CD4-positive, alpha-beta T cell treated with Interferon gamma for 1 hour (primary cell): Measurements from ENCODE around the gene ANKS1B.

ENCODE experiments used
- DNase-seq: peaks from one replicate; pipeline ENCODE4 v3.0.0-alpha.2; 2020

Gene ANKS1B

DNA sequence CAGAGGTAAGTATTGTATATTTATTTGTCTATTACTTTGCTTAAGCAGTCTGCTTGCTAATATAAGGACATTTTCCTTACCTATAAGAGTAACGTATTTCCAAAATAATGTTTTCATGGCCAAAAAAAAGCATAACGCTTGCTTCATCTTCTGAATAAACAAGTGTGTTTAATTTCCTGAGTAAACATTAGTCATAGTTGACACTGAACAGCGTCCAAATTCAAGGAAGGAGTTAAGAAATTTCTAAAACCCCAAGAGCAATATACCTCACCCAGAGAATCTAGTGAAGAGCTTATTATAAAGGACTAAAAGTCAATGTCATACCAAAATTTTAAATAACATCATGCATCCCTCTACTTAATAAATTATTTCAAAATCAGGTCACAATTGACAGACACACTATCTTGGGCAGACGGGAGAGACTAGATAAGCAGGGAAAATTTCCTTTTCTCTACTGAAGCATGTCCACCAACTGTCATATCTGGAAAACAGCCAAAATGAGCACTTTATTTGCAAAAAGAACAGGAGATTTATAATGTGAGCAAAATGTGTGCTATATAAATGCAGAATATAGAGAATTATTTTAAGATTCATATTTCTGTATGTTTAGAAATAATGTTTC is 25.1 kb downstream of the ANKS1B start:
- DNase-seq, result no peak

DNA sequence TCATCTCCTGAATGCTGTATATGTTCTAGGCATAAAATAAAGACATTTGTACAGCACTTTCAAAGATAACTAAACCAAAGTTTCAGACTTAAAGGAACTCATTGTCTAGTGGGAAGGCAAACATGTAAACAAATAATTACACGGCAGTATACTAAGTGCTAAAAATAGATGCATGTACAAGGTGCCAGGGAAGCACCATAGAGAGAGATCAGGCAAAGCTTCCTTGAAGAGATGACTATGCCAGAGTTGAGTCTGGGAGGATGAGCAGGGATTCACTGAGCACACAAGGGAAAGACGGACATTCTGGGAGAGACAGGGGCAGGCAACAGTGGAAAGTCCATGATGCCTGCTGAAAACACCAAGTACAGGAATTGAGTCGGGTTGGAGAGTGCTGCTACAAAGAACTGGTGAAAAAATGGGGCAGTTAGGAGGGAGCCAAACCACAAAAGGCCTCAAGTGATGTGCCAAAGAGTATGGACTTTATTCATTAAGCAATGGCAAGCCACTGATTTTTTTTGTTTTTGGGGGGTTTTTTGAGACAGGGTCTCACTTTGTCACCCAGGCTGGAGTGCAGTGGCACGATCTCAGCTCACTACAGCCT is 26.8 kb downstream of the ANKS1B start:
- DNase-seq, result no peak

DNA sequence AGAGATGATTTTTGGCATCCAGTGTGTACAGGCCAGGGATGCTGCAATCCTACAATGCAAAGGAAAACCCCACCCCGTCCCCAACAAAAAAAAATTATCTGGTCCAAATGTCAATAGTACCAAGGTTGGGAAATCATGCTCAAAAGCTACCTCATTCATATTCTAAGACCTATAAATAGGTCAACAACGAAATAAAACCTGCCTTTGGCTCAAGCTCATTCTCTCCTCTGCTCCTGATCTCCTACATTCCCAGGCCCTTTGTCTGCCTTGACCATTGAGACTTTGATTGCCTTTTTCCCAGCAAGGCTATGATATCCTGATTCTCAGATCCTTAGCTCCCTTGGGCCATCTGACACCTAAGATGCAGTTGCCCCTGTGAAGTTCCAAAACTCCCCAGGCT is 30.0 kb downstream of the ANKS1B start:
- DNase-seq, result no peak

DNA sequence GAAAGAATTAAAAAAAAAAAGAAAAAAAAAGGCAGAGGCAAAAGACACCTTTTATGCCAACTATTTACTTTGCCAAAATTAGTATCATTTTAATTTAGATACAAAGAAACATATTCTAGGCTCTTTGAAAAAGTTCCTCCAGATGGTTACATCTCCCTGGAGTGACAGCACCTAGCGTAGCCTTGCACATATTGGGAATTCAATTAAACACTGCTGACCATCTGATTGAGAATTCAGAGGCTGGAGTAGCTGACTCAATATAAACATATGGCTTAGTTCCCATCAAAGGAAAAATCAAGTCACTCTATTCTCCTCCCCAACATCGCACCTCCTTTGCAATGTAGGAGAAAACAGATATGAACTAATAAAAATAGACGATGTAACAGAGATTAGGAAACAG is 36.4 kb downstream of the ANKS1B start:
- DNase-seq, result no peak

DNA sequence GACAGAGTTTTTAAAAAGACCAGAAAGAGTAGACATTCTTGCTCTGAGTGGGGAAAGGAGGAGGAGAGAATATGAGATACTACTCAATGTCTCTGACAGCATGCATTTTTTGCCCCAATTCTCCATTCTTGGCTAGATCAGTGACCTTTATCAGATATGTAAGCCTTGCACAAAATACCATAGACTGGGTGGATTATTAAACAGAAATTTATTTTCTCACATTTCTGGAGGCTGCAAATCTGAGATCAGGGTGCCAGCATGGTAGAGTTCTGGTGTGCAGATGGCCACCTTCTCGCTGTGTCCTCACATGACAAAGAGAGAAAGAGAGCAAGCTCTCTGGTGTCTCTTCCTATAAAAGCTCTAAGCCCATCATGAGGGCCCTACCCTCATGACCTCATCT is 38.6 kb downstream of the ANKS1B start:
- no peak for DNase-seq

DNA sequence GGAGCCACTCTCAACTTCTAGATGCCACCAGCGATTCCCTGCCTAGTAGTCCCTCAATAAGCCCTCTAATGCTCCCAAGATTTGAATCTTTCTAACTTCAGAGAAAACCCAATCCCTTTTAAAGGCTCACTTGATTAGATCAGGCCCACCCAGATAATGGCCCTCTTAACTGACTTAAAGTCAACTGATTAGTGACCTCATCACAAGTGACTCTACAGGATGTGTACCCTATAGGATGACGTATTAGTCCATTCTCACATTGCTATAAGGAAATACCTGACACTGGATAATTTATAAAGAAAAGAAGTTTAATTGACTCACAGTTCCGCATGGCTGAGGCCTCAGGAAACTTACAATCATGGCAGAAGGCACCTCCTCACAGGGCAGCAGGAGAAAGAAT is 49.1 kb downstream of the ANKS1B start:
- no peak for DNase-seq

DNA sequence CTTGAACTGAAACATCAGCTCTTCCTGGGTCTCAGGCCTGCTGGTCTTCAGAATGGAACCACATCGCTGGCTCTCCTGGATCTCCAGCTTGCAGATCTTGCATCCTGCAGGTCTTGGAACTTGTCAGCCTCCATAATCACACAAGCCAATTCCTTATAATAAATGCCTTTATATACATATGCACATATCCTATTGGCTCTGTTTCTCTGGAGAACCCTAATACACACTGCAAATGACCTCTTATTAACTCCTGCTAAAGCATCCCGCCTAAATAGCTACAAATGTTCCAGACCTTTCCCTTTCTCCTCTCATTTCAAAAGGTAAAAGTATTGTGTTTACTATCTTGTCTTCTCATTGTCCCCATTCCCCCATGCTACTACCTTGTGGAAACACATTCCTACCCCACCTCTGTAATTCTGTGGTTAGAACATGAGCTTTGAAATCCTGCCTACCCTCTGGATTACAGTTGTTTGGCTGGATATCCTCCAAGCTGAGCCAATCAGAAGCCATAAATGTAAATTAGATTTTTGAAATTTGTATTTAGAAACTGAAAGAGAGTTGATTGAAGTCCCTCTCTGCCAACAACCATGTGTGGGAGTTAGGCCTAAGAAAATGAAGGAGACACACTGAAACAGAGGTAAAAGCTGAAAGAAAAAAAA is 58.1 kb downstream of the ANKS1B start:
- DNase-seq, result no peak

DNA sequence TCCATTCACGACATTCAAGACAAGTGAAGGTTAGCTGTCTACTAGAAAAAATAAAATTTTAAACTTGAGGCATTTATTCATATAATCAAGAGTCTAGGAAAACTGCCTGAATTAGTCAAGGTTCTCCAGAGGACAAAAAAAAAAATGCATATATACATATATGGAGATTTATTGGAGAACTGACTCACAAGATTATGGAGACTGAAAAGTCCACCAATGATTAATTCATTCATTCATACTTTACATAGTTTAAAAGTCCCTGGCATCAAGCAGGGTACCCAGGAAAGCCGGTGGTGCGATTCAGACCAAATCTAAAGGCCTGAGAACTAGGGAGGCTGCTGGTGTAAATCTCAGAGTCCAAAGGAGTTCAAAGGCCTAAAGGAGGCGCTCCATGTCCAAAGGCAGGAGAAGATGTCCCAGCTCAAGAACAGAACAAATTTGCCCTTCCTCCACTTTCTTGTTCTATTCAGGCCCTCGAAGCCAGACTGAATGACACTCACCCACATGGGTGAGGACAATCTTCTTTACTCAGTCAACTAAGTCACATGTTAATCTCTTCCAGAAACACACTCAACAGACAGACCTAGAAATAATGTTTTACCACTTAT is 64.3 kb downstream of the ANKS1B start:
- DNase-seq, result no peak

DNA sequence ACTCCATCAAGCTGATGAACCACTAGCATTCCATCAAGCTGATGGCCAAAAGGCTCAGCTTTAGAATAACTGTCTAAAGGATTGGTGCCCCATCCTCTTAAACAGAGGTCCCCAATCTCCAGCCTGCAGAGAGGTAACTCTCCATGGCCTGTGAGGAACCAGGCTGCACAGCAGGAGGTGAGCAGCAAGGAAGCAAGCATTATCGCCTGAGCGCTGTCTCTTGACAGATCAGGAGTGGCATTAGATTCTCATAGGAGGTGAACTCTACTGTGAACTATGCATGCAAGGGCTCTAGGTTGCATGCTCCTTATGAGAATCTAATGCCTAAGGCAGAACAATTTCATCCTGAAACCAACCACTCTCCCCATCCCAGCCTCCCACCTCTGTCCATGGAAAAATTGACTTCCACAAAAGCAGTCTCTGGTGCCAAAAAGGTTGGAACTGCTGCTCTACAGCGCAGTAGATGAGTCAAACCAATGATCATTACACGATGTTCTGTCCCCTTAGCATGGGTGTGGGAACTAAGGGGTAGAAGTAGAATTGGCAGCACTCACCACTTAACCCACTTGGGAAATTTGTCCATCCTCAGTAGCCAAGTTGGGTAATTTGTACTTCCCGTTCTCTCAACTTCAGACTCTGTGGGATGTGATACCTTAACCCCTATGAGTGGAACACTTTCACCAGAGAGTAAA is 66.9 kb downstream of the ANKS1B start:
- no peak for DNase-seq

DNA sequence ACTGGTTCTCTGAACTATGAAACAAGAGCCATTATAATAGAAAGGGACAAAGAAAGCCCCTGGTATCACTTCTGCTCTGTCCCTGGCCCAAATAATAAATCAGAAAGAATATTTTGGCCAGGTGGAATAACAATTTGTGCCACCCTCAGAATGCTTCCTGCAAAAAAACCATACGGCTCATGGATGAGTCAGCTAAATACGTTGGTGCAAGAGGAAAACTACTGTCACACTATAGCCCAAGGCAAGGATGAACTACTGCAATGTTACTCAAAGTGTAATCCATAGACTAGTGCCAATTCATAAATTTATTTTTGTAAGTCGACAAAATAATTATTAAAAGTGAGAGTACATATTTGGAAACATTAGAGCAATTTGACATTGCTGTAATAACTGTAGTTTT is 68.2 kb downstream of the ANKS1B start:
- DNase-seq, result no peak

DNA sequence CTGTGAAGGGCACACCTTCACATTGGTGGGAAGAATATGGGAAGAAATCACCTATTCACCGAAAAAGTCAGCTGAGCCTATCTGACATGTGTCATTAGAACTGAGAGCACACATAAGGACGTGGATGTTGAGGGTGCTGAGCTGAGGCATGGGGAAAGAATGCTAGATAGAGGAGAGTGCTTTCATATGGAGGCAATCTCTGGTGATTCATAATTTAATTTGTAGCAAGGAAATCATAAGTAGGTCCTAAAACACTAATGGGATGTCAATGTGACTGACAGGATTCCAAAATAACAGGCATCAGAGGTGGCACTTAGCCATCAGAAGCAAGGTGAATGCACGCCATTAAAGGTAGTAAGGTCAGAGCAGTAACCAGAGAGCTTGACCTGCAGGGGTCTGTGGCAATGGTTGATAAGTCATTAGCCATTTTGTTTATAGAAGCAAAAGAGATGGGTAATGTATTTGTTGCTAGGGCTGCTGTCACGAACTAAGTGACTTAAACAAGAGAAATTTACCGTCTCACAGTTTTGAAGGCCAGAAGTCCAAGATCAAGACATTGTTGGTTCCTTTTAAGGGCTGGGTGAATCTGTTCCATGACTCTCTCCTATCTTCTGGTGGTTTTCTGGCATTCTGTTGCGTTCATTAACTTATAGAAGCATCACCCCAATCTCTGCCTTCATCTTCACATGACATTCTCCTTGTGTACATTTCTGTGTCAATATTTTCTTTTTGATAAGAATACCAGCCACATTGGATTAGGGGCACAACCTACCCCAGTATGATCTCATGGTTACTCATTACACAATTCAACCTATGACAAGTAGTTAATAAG is 69.3 kb downstream of the ANKS1B start:
- DNase-seq, result no peak

DNA sequence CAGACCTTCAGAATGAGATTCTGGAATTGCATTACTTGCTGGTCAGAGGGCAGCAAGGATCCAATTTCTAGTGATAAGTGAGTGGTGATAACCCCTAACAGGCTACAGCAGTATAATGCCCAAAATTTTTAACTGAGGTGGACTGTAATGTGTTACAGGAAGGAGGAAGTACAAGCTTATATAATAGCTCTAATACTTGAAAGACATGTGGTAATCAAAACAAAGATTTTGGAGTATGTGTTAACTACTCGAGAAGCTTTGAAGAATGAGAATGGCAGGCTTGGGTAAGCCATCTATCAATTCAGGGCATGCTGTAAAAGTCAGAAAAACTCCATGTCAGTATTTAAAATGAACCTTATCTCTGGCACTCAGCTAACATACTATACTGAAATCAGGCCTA is 70.5 kb downstream of the ANKS1B start:
- no peak for DNase-seq

DNA sequence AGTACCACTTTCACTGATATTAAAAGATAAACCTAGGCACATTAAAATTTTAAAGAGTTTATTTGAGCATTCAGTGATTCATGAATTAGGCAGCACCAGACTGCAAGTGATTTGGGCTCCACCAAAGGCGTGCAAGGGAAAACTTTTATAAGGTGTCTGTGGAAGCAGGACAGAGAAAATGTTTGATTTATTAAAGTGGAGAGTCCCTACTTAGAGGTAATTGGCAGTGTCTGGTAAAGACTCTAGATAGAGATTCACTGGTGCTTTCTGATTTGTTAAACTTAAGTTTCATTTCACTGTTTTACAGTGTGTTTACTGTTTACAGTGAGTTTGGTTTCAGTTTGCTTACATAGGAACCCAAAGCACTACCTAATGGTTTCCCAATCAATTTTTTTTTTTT is 72.8 kb downstream of the ANKS1B start:
- no peak for DNase-seq

DNA sequence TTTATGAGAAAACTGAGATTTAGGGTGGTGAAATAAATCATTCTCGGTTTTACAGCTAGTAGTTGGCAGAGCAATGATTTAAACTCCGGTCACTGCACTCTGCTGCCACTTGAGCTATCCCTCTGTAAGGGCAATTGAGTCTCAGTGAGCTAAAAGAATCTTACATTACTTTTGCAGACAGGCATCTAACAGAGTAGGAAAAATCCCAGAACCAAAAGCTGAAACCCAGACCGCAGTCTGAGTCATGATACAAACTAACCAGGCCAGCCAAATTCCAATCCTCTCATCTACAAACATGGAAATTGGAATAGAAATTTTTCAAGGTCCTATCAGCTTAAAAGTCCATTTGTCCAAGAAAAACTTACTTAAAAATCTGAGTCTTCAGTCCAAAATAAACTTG is 73.7 kb downstream of the ANKS1B start:
- DNase-seq, result no peak

DNA sequence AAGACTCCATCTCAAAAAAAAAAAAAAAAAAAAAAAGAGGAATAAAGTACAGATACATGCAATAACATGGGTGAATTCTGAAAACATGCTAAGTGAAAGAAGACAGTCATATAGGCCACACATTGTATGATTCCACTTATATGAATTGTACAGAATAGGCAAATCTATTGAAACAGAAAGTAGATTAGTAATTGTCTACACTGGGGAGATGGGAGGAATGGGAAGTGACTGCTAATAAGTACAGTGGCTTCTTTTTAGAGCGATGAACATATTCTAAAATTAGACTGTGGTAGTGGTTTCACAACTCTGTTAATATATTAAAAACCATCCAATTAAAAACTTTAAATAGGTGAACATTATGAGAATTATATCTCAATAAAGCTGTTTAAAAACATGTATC is 74.4 kb downstream of the ANKS1B start:
- no peak for DNase-seq

DNA sequence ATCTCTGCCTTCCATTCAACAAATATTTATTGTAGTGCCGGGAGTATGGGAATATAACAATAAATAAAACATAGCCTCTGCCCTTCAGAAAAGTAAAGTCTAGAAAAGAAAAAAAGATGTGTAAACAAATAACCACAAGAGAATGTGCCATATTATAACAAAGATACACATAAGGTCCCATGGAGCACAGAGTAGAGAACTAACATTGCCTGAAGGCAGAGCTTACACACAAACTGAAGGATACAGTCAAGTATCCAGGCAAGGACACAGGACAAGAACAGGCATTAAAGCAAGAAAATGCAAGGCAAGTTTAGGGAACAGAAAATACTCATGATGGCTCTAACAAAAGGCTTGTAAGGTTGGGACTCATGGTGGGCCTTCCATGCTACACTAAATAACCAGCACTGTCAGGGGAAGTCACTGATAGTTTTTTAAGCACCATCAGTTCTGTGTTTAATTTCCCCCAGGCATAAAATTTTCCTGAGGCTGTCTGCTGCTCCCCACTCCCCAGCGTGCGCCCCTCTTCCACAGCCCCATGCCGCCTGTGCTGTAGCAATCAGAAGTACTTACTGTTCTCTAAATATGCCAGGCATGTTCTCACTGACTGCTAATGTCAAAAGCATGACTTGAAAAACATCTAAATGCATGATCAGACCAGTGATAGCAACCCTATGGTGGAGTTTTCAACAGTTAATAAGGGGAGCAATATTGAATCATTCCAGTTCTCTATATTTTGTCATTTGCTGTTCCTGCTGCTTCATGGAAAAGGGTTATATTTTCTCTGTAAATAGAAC is 77.8 kb downstream of the ANKS1B start:
- no peak for DNase-seq

DNA sequence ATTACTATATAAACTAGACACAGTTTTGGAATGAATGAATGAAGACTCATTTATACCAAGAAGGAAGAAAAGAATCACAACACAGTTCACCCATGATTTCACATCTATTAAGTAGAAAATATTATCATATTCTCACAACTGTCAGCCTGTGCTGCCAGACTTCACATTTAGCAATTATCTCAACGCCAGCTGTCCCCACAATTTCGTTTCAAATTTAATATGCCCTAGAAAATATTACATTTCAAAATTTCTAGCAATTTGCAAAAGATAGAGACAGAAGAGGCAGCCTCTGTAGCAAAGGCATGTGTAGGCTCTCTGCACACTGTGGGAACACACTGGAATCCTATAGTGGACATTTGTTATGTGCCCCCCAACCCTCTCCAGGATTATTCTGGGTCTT is 83.6 kb downstream of the ANKS1B start:
- no peak for DNase-seq

DNA sequence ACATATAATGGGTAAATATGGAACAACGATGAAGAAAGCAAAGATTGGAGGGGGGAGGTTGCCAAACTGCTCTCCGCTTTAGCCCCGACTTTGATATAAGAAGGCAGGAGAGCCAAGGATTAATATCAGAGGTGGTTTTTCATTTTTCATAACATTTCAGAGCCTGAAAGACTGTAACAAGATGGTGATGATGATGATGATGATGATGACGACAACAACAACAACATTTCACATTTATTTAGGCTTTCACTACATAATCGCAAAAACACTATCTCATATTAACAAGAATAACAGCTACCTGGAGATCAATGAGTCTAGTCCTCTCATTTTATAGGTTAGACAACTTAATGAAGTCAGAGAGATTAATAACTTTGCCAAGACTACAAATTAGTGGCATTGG is 86.1 kb downstream of the ANKS1B start:
- DNase-seq, result no peak

DNA sequence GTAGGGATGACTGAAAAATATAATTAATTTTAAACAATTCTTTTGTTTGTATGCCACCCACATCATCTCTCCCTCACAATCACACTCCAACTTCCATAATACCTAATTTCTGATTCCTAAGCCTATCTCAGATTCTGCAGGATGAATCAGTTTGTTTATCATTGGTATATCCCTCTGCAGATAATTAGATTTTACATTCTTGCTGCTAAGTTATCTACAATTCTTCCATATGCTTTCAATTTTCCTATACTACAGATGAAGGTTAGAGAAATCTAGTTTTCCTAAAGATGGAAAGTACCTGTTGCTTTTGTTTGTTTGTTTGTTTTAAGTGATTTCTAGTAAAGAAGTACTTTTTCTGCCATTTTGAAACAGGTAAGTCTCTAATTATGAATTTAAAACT is 105.3 kb downstream of the ANKS1B start:
- DNase-seq, result no peak

DNA sequence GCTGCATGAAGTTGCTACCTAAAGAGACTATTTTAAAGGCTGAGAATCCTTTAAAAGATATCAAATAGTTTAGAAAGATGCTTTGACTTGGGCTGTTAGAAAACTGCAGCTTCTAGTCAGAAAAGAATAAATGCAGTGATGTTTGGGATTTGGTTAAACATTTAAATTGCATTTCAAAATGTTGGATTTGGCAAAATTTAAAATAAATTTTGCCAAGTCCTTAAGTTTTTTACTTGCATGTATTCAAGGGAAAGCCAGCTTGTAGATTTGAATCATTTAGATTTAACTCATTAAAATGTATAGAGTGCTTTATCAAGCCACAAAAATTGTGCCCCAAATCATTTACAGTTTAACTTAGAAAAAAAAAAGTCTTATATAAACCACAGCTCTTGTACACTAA is 109.7 kb downstream of the ANKS1B start:
- DNase-seq, result no peak

DNA sequence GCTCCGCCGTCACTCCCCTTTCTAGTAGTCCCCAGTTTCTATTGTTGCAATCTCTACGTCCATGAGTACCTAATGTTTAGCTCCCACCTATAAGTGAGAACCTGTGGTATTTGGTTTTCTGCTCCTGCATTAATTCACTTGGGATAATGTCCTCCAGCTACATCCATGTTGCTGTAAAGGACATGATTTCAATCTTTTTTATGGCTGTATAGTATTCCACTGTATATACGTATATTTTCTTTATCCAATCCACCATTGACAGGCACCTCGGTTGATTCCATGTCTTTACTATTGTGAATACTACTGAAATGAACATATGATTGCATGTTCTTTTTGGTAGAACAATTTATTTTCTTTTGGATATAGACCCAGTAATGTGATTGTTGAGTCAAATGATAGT is 114.7 kb downstream of the ANKS1B start:
- DNase-seq, result no peak

DNA sequence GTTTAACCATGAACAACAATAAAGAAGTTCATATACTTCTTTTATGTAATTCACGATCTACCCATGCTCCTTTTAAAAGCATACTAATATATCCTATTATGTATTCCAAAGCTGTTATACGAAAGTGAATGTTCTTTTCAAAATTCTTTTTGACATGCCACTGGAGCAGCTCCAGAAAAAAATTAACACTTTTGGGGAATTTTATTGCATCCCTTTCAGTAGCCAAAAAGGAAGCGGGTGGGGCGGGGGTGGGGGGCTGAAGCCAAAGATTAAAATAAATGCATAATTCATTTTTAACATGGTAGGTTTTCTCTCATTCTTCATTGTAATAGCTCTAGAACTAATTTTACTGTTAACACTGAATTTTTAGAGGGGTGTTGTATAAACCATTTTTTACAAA is 123.0 kb downstream of the ANKS1B start:
- no peak for DNase-seq
